Transverse colon (tissue), 4 donors: ENCODE data around the gene MYH11. TPM values are rescaled to one million over a fixed set of nuclear protein-coding genes. Genes with fewer than 3 reads are reported as not detected.
"Not testable (repeated sequence)": the region's sequence is repeated elsewhere in the genome, so short reads cannot be mapped to it uniquely, and the experiment has no call there.

Experiments used
- DNase-seq: peaks from one replicate; pipeline ENCODE4 v3.0.0-alpha.2; 2019
- H3K27ac ChIP-seq, 4 donors: fragments of 200-600 bp; sonication (generic); 2 replicates each; pipeline ENCODE4 v1.5.1; 2016 to 2018; ENCODE audit warnings: inconsistent platforms in 4 of 4
- H3K27me3 ChIP-seq: fragments of 200-600 bp; sonication (generic); 2 replicates; pipeline ENCODE4 v1.5.1; 2017; ENCODE audit warnings: inconsistent platforms
- H3K36me3 ChIP-seq, 4 donors: fragments of 200-600 bp; sonication (generic); 2 replicates each; pipeline ENCODE4 v1.5.1; 2017 to 2019; ENCODE audit warnings: inconsistent platforms in 4 of 4
- H3K4me1 ChIP-seq, 4 donors: fragments of 200-600 bp; sonication (generic); 2 replicates each; pipeline ENCODE4 v1.5.1; 2017 to 2020; ENCODE audit warnings: inconsistent platforms in 4 of 4
- H3K4me3 ChIP-seq, 4 donors: fragments of 200-600 bp; sonication (generic); 1 replicate in 1 of 4; 2 replicates in 3 of 4; pipeline versions ENCODE4 v1.5.1 to v1.6.1; 2017 to 2019; ENCODE audit warnings: inconsistent platforms in 4 of 4
- H3K9me3 ChIP-seq, 2 donors: fragments of 200-600 bp; sonication (generic); 2 replicates each; pipeline ENCODE4 v1.5.1; 2017 to 2019; ENCODE audit warnings: inconsistent platforms in 2 of 2
- CTCF ChIP-seq, 5 experiments: fragments of 200-600 bp in 3 of 5; fragments of 450-650 bp in 2 of 5; sonication (generic) in 3 of 5; IDR thresholded peaks; 1 replicate in 2 of 5; 2 replicates in 3 of 5; pipeline ENCODE4 v1.5.1; 2016 to 2017; ENCODE audit warnings: antibody characterized with exemption in 5 of 5, inconsistent platforms in 3 of 5, mild to moderate bottlenecking in 2 of 5, moderate library complexity in 1 of 5
- EP300 ChIP-seq: sonication (generic); formaldehyde crosslinking; IDR thresholded peaks from one replicate; pipeline ENCODE4 v1.6.1; 2017; ENCODE audit warnings: antibody characterized with exemption, low read depth
- POLR2A ChIP-seq: fragments of 450-650 bp; IDR thresholded peaks from one replicate; pipeline ENCODE4 v1.6.1; 2016; ENCODE audit warnings: antibody characterized with exemption, mild to moderate bottlenecking, moderate library complexity
- POLR2AphosphoS5 ChIP-seq, 3 donors: sonication (generic); formaldehyde crosslinking; IDR thresholded peaks; one replicate each; pipeline ENCODE4 v1.6.1; 2016; ENCODE audit warnings: antibody characterized with exemption in 3 of 3
- WGBS, 2 donors: methylation state at CpG; one replicate each; pipeline ENCODE4 v1.1.5; 2018; ENCODE audit warnings: low coverage in 1 of 2; 5-methylcytosine and 5-hydroxymethylcytosine counted together
- in situ Hi-C, 4 donors: fragments of 200-750 bp; cut with MboI; loops; one replicate each; pipeline versions ENCODE4 v1.15.0 to v1.15.1; 2017; ENCODE audit warnings: low sequenced_read_pairs in 3 of 4, low pct_ligation_motif_present in 1 of 4, low pct_unique_long_range_greater_than_20kb in 1 of 4
- intact Hi-C: fragments of 100-400 bp; cut with DNase I; formaldehyde crosslinking; loops from one replicate; pipeline ENCODE4 v1.15.1; 2023; ENCODE audit warnings: low total_unique reads
- total RNA-seq, 4 donors: library from RNA; depleted of rRNA; stranded (reverse); fragments of >200 nt; gene quantifications; one replicate each; pipeline ENCODE4 v1.1.0, GENCODE V29; 2016

The MYH11 gene
- total RNA-seq, 4 donors from 2014 or later = 619 to 1,914 (median 1,058) TPM

- H3K36me3 ChIP-seq = peaks cover 0 to 23% (median 0%) of the 10 kb centered on the region in 4 donors
- H3K4me1 ChIP-seq, H3K4me3 ChIP-seq, H3K27me3 ChIP-seq, DNase-seq, intact Hi-C loops, in situ Hi-C loops, H3K9me3 ChIP-seq: not testable (repeated sequence)
- TF ChIP-seq POLR2AphosphoS5 (IDR thresholded peaks at IDR 0.05) = peak in 1 of 3 donors; percentile 5
- peak overlapping the region in 2 of 4 donors; percentile 28 to 48 for H3K27ac ChIP-seq
- WGBS, 2 donors = 92% methylated on average over 5 of the region's 5 CpGs; no CpG with 5 or more reads in 1 of the 2 donors
Observed at GRCh38 chr16:15727697-15728096, 129.1 kb downstream of the MYH11 start.

- peak overlapping the region in 3 of 4 donors; percentile 28 to 48 (median 40) for H3K27ac ChIP-seq
- no peaks in the 10 kb centered on the region for H3K9me3 ChIP-seq
- no peak overlapping the region for H3K4me3 ChIP-seq
- intact Hi-C loops (no loop called here), in situ Hi-C loops (no loop called here)
- TF ChIP-seq POLR2A (no peak), POLR2AphosphoS5 (IDR thresholded peaks at IDR 0.05) (peak in 1 of 3 donors; percentile 50), EP300 (no peak), CTCF (IDR thresholded peaks at IDR 0.05) (no peak)
- H3K4me1 ChIP-seq = peaks cover 0 to 9% (median 2%) of the 10 kb centered on the region in 4 donors
- peak; percentile 79 for DNase-seq
- H3K27me3 ChIP-seq = no peaks in the 10 kb centered on the region
- 54% methylated on average over 18 of the region's 18 CpGs; no CpG with 5 or more reads in 1 of the 2 donors for WGBS, 2 donors
- peaks cover 0 to 23% (median 4%) of the 10 kb centered on the region in 4 donors for H3K36me3 ChIP-seq
Observed at GRCh38 chr16:15726715-15727114, 130.1 kb downstream of the MYH11 start.

GRCh38 chr16:15725641-15726240, 131.1 kb downstream of the MYH11 start:
- H3K9me3 ChIP-seq = no peaks in the 10 kb centered on the region
- DNase-seq = no peak
- H3K36me3 ChIP-seq = peaks cover 0 to 30% (median 7%) of the 10 kb centered on the region in 4 donors
- H3K4me1 ChIP-seq = peaks cover 0 to 9% (median 2%) of the 10 kb centered on the region in 4 donors
- in situ Hi-C loops (no loop called here), intact Hi-C loops (no loop called here)
- peak overlapping the region in 2 of 4 donors; percentile 40 to 48 for H3K27ac ChIP-seq
- H3K4me3 ChIP-seq = no peak overlapping the region
- 92 to 93% methylated on average over 3 to 5 of the region's 5 CpGs for whole genome bisulfite sequencing, 2 donors
- no peak for TF ChIP-seq POLR2A
- TF ChIP-seq EP300 = no peak
- no peak for TF ChIP-seq POLR2AphosphoS5 (IDR thresholded peaks at IDR 0.05)
- no peak for TF ChIP-seq CTCF (IDR thresholded peaks at IDR 0.05)
- H3K27me3 ChIP-seq = no peaks in the 10 kb centered on the region

GRCh38 chr16:15723808-15724207, 133.0 kb downstream of the MYH11 start:
- Histone ChIP-seq H3K27ac (no peak overlapping the region), H3K36me3 (peaks cover 0 to 49% (median 12%) of the 10 kb centered on the region in 4 donors), H3K27me3 (no peaks in the 10 kb centered on the region), H3K4me3 (no peak overlapping the region), H3K4me1 (peaks cover 0 to 9% (median 2%) of the 10 kb centered on the region in 4 donors), H3K9me3 (no peaks in the 10 kb centered on the region)
- 82% methylated on average over 7 of the region's 7 CpGs; no CpG with 5 or more reads in 1 of the 2 donors for WGBS, 2 donors
- intact Hi-C loops (no loop called here), in situ Hi-C loops (no loop called here)
- TF ChIP-seq POLR2AphosphoS5 (IDR thresholded peaks at IDR 0.05) (no peak), EP300 (no peak), CTCF (IDR thresholded peaks at IDR 0.05) (no peak), POLR2A (no peak)
- DNase-seq = no peak
